C4-2B (cell line): Measurements from ENCODE around the gene DHX34.

Experiments
- CTCF ChIP-seq: fragments of 450-650 bp; conservative IDR thresholded peaks from 2 replicates; pipeline ENCODE4 v1.5.1; 2017; ENCODE audit warnings: mild to moderate bottlenecking
- ZFX ChIP-seq: fragments of 450-650 bp; IDR thresholded peaks from 2 replicates; pipeline ENCODE4 v1.6.1; 2017

- TF ChIP-seq CTCF (no peak), ZFX (no peak)
Measured at GRCh38 chr19:47379381-47379938, 30.3 kb downstream of the DHX34 start.
